Panc1 (cell line): ENCODE data around the gene CIAO3. TPM values are rescaled to one million over a fixed set of nuclear protein-coding genes. Genes with fewer than 3 reads are reported as not detected.

Experiments
- ATAC-seq: fragments of 200-7000 bp; cut with Tn5 transposase; 2 replicates; pipeline ENCODE4 v1.9.1; 2020; ENCODE audit warnings: mild to moderate bottlenecking, moderate library complexity
- BruUV-seq: library from RNA; stranded (reverse); fragments of 400-500 nt; replicated peaks from 2 replicates; lab custom pipeline; 2021; lab: Mats Ljungman, UMichigan
- CTCF ChIA-PET: fragments of 300-600 bp; sonication (Branson Sonifier 250); formaldehyde crosslinking; loops from one replicate; lab custom pipeline; 2022; ENCODE audit warnings: antibody characterized with exemption; lab: Charles Lee
- POLR2A ChIA-PET: fragments of 300-600 bp; sonication (Branson Sonifier 250); formaldehyde crosslinking; loops from one replicate; lab custom pipeline; 2022; ENCODE audit warnings: antibody characterized with exemption; lab: Charles Lee
- DNase-seq: peaks from one replicate; pipeline ENCODE4 v3.0.0-alpha.2; 2010; ENCODE audit warnings: low read depth, low spot score
- H3K27ac ChIP-seq: 2 replicates; pipeline ENCODE4 v1.5.1; 2011; ENCODE audit warnings: mild to moderate bottlenecking, low read length, inconsistent platforms
- H3K27me3 ChIP-seq: fragments of 200-500 bp; sonication (Bioruptor generic); 2 replicates; pipeline ENCODE4 v1.6.0; 2014; ENCODE audit warnings: low read length, inconsistent platforms; ENCODE audit not compliant: control insufficient read depth, insufficient read depth
- H3K36me3 ChIP-seq: fragments of 200-500 bp; sonication (Bioruptor generic); 2 replicates; pipeline ENCODE4 v1.5.1; 2014; ENCODE audit warnings: inconsistent platforms, mild to moderate bottlenecking, low read length, moderate library complexity; ENCODE audit not compliant: control insufficient read depth, insufficient read depth
- H3K4me1 ChIP-seq: 2 replicates; pipeline ENCODE4 v1.5.1; 2011; ENCODE audit warnings: inconsistent platforms, mild to moderate bottlenecking, low read length, moderate library complexity; ENCODE audit not compliant: control insufficient read depth, insufficient read depth
- H3K4me3 ChIP-seq, 2 experiments: 2 replicates each; pipeline ENCODE4 v1.5.1; 2011 to 2012; ENCODE audit warnings: low read depth in 2 of 2, low read length in 2 of 2, mild to moderate bottlenecking in 2 of 2, inconsistent platforms in 1 of 2, moderate library complexity in 1 of 2
- H3K9me3 ChIP-seq: fragments of 200-500 bp; sonication (Bioruptor generic); 2 replicates; pipeline ENCODE4 v1.5.1; 2014; ENCODE audit warnings: low read depth, mild to moderate bottlenecking, inconsistent platforms, low read length, moderate library complexity; ENCODE audit not compliant: control insufficient read depth, insufficient read depth
- CTCF ChIP-seq: fragments of 450-650 bp; IDR thresholded peaks from 2 replicates; pipeline ENCODE4 v1.5.1; 2017; ENCODE audit warnings: mild to moderate bottlenecking
- POLR2AphosphoS5 ChIP-seq: IDR thresholded peaks from 2 replicates; pipeline ENCODE4 v1.6.1; 2012; ENCODE audit warnings: mild to moderate bottlenecking, low read depth, low read length, moderate library complexity
- REST ChIP-seq, 2 experiments: IDR thresholded peaks; 2 replicates each; pipeline ENCODE4 v1.6.1; 2011 to 2012; ENCODE audit warnings: low read depth in 2 of 2, control low read depth in 1 of 2, low read length in 1 of 2, mild to moderate bottlenecking in 1 of 2, moderate library complexity in 1 of 2; ENCODE audit not compliant: insufficient read depth in 1 of 2
- SIN3A ChIP-seq: IDR thresholded peaks from 2 replicates; pipeline ENCODE4 v1.6.1; 2012; ENCODE audit warnings: low read depth, mild to moderate bottlenecking, low read length, moderate library complexity, borderline replicate concordance; ENCODE audit not compliant: insufficient read depth
- TCF7L2 ChIP-seq: IDR thresholded peaks from 2 replicates; pipeline ENCODE4 v1.6.1; 2011; ENCODE audit warnings: mild to moderate bottlenecking, low read depth, low read length, inconsistent platforms
- in situ Hi-C: cut with HindIII; loops from 2 replicates; pipeline ENCODE4 v1.10.0; 2016; ENCODE audit warnings: low sequenced_read_pairs, low pct_unique_long_range_greater_than_20kb
- intact Hi-C: fragments of 100-400 bp; cut with micrococcal nuclease; formaldehyde crosslinking; loops from one replicate; pipeline ENCODE4 v1.10.0; 2022; ENCODE audit not compliant: unreplicated experiment
- total RNA-seq: library from RNA; stranded (reverse); gene quantifications from one replicate; pipeline ENCODE4 v1.2.1, GENCODE V29; 2021; ENCODE audit not compliant: unreplicated experiment

Gene CIAO3
- total RNA-seq, 1 experiment from 2014 or later: 34.0 TPM

- peak within 1 kb of the TSS; percentile 94 for H3K27ac ChIP-seq
- DNase-seq: no peak
- intact Hi-C loops: no loop called here
Observed at GRCh38 chr16:714558-715476, 26.0 kb downstream of the CIAO3 start, which contains the start of gene METRN. METRN (plus strand) TSS chr16:715118; CDS start chr16:715290, 172 bp downstream.

More at GRCh38 chr16:714558-715476, 26.0 kb downstream of the CIAO3 start, which contains the start of gene METRN:
- POLR2A ChIA-PET: interaction anchor here (0.6 kb wide), 1 partner anchor 8 kb away, joined by 5 read pairs; no protein-coding TSS in a partner anchor
- no peaks in the 10 kb centered on the region for H3K9me3 ChIP-seq
- CTCF ChIA-PET: interaction anchor here (1.0 kb wide), 1 partner anchor 70 kb away, joined by 3 read pairs; no protein-coding TSS in a partner anchor
- TF ChIP-seq CTCF: no peak
- TF ChIP-seq TCF7L2: 0 out of 2 replicates have a peak, but pooled peaks have one; percentile 25
- 0 out of 4 replicates have a peak, but pooled peaks of 1 of the 2 experiments have one; percentile 10 for TF ChIP-seq REST (IDR thresholded peaks at IDR 0.05; ENCODE audit: insufficient read depth in 1 of 2, low read depth in 2 of 2, low read length in 1 of 2)
- peak; percentile 34; the same call in 1 of the 2 replicates for TF ChIP-seq POLR2AphosphoS5
- peak; percentile 31; the same call in 1 of the 2 replicates for TF ChIP-seq SIN3A
- peaks cover 63% of the 10 kb centered on the region for H3K4me1 ChIP-seq
- peak within 1 kb of the TSS; percentile 65 to 80 for H3K4me3 ChIP-seq
- ATAC-seq: peak; percentile 70
- in situ Hi-C loops: no loop called here
- no peaks in the 10 kb centered on the region for H3K27me3 ChIP-seq
- H3K36me3 ChIP-seq: no peaks in the 10 kb centered on the region; the same call in 1 of the 2 replicates
- no TSS peak for BruUV-seq
